IPS-18a (cell line): ENCODE data around the gene PYGO2.
A peak's percentile ranks its signal among the peaks of the same experiment; 100 is the strongest.

Experiments
- H3K27ac ChIP-seq: one replicate; pipeline ENCODE4 v1.5.1; 2013; ENCODE audit warnings: low read length
- H3K27me3 ChIP-seq: one replicate; pipeline ENCODE4 v1.6.1; 2013; ENCODE audit warnings: mild to moderate bottlenecking, low read length; ENCODE audit not compliant: control insufficient read depth, insufficient read depth
- H3K36me3 ChIP-seq: one replicate; pipeline ENCODE4 v1.6.1; 2013; ENCODE audit warnings: low read depth, low read length; ENCODE audit not compliant: control insufficient read depth
- H3K4me1 ChIP-seq: one replicate; pipeline ENCODE4 v1.6.1; 2013; ENCODE audit warnings: low read depth, low read length; ENCODE audit not compliant: control insufficient read depth
- H3K4me3 ChIP-seq: one replicate; pipeline ENCODE4 v1.5.1; 2013; ENCODE audit warnings: low read length
- H3K9ac ChIP-seq: one replicate; pipeline ENCODE4 v1.6.1; 2013; ENCODE audit warnings: mild to moderate bottlenecking, low read length, moderate library complexity
- H3K9me3 ChIP-seq: one replicate; pipeline ENCODE4 v1.6.1; 2013; ENCODE audit warnings: low read depth, low read length; ENCODE audit not compliant: control insufficient read depth

The PYGO2 gene

GRCh38 chr1:155004352-155005075 lies 42.9 kb upstream of the PYGO2 start:
- peak overlapping the region; percentile 84 for H3K4me3 ChIP-seq
- peaks cover 26% of the 10 kb centered on the region for H3K4me1 ChIP-seq
- no peaks in the 10 kb centered on the region for H3K27me3 ChIP-seq

GRCh38 chr1:155003766-155004351 lies 42.3 kb upstream of the PYGO2 start:
- Histone ChIP-seq H3K36me3 (no peaks in the 10 kb centered on the region), H3K27me3 (no peaks in the 10 kb centered on the region), H3K9ac (peak overlapping the region; percentile 65), H3K4me1 (peaks cover 22% of the 10 kb centered on the region), H3K9me3 (no peaks in the 10 kb centered on the region), H3K27ac (peak overlapping the region; percentile 24), H3K4me3 (peak overlapping the region; percentile 84)

More at GRCh38 chr1:155004352-155005075, 42.9 kb upstream of the PYGO2 start:
- no peaks in the 10 kb centered on the region for H3K36me3 ChIP-seq
- H3K27ac ChIP-seq, result no peak overlapping the region
- no peaks in the 10 kb centered on the region for H3K9me3 ChIP-seq
- peak overlapping the region; percentile 65 for H3K9ac ChIP-seq

GRCh38 chr1:155003227-155003765 lies 41.7 kb upstream of the PYGO2 start:
- Histone ChIP-seq H3K4me1 (peaks cover 17% of the 10 kb centered on the region), H3K4me3 (peak overlapping the region; percentile 84), H3K27me3 (no peaks in the 10 kb centered on the region), H3K36me3 (no peaks in the 10 kb centered on the region), H3K9me3 (no peaks in the 10 kb centered on the region), H3K9ac (peak overlapping the region; percentile 65), H3K27ac (peak overlapping the region; percentile 24)

GRCh38 chr1:155002464-155003226 lies 41.1 kb upstream of the PYGO2 start, which contains the start of gene ZBTB7B:
TSS of gene ZBTB7B (plus strand) at chr1:155002802. CDS start at chr1:155014661, 11,859 bp downstream.
- Histone ChIP-seq H3K27ac (peak within 1 kb of the TSS; percentile 24), H3K4me3 (peak within 1 kb of the TSS; percentile 84), H3K9ac (peak within 1 kb of the TSS; percentile 65), H3K9me3 (no peaks in the 10 kb centered on the region), H3K27me3 (no peaks in the 10 kb centered on the region), H3K36me3 (no peaks in the 10 kb centered on the region), H3K4me1 (peaks cover 14% of the 10 kb centered on the region)

- Histone ChIP-seq H3K36me3 (no peaks in the 10 kb centered on the region), H3K9ac (peak overlapping the region; percentile 65), H3K4me3 (peak overlapping the region; percentile 72), H3K9me3 (no peaks in the 10 kb centered on the region), H3K4me1 (peaks cover 14% of the 10 kb centered on the region), H3K27me3 (no peaks in the 10 kb centered on the region), H3K27ac (no peak overlapping the region)
Measured at GRCh38 chr1:155001675-155002463, 40.3 kb upstream of the PYGO2 start.

- Histone ChIP-seq H3K9ac (peak overlapping the region; percentile 65), H3K36me3 (no peaks in the 10 kb centered on the region), H3K4me1 (peaks cover 14% of the 10 kb centered on the region), H3K4me3 (peak overlapping the region; percentile 72), H3K27ac (no peak overlapping the region), H3K27me3 (no peaks in the 10 kb centered on the region), H3K9me3 (no peaks in the 10 kb centered on the region)
Measured at GRCh38 chr1:155001425-155001674, 39.8 kb upstream of the PYGO2 start.

GRCh38 chr1:155000726-155001424 lies 39.3 kb upstream of the PYGO2 start:
- Histone ChIP-seq H3K9me3 (no peaks in the 10 kb centered on the region), H3K27me3 (no peaks in the 10 kb centered on the region), H3K9ac (peak overlapping the region; percentile 65), H3K27ac (no peak overlapping the region), H3K4me3 (peak overlapping the region; percentile 72), H3K36me3 (no peaks in the 10 kb centered on the region), H3K4me1 (peaks cover 14% of the 10 kb centered on the region)

- Histone ChIP-seq H3K9ac (peak overlapping the region; percentile 46), H3K27ac (peak overlapping the region; percentile 64), H3K27me3 (no peaks in the 10 kb centered on the region), H3K4me3 (peak overlapping the region; percentile 72), H3K4me1 (peaks cover 14% of the 10 kb centered on the region), H3K36me3 (no peaks in the 10 kb centered on the region), H3K9me3 (no peaks in the 10 kb centered on the region)
Measured at GRCh38 chr1:155000411-155000725, 38.8 kb upstream of the PYGO2 start.

- peak overlapping the region; percentile 72 for H3K4me3 ChIP-seq
- no peaks in the 10 kb centered on the region for H3K36me3 ChIP-seq
- no peaks in the 10 kb centered on the region for H3K27me3 ChIP-seq
- H3K4me1 ChIP-seq, result peaks cover 10% of the 10 kb centered on the region
- no peaks in the 10 kb centered on the region for H3K9me3 ChIP-seq
- peak overlapping the region; percentile 64 for H3K27ac ChIP-seq
- H3K9ac ChIP-seq, result peak overlapping the region; percentile 46
Measured at GRCh38 chr1:154999571-155000410, 38.2 kb upstream of the PYGO2 start.

- no peak overlapping the region for H3K27ac ChIP-seq
- no peaks in the 10 kb centered on the region for H3K9me3 ChIP-seq
- no peak overlapping the region for H3K9ac ChIP-seq
Measured at GRCh38 chr1:154998818-154999570, 37.4 kb upstream of the PYGO2 start.

More at GRCh38 chr1:154998818-154999570, 37.4 kb upstream of the PYGO2 start:
- Histone ChIP-seq H3K4me3 (peak overlapping the region; percentile 38), H3K36me3 (no peaks in the 10 kb centered on the region), H3K4me1 (peaks cover 3% of the 10 kb centered on the region), H3K27me3 (no peaks in the 10 kb centered on the region)
